HepG2 (cell line): Measurements from ENCODE around the gene STH. TPM values are rescaled to one million over a fixed set of nuclear protein-coding genes. Genes with fewer than 3 reads are reported as not detected.
A peak's percentile ranks its signal among the peaks of the same experiment; 100 is the strongest.

ENCODE experiments used
- BATF2 ChIP-seq: sonication (generic); formaldehyde crosslinking; IDR thresholded peaks from 2 replicates; pipeline ENCODE4 v1.8.0; 2022; ENCODE audit warnings: mild to moderate bottlenecking, missing genetic modification reagents, moderate library complexity
- FOXA3 ChIP-seq: IDR thresholded peaks from 2 replicates; pipeline ENCODE4 v1.6.1; 2016; ENCODE audit warnings: missing genetic modification reagents, missing compliant biosample characterization
- FOXK2 ChIP-seq: fragments of 450-650 bp; IDR thresholded peaks from 2 replicates; pipeline ENCODE4 v1.6.1; 2016
- HOXA9 ChIP-seq: sonication (generic); formaldehyde crosslinking; IDR thresholded peaks from 2 replicates; pipeline ENCODE4 v1.8.1; 2022; ENCODE audit warnings: missing genetic modification reagents, mild to moderate bottlenecking, moderate library complexity, borderline replicate concordance
- JUNB ChIP-seq: sonication (generic); formaldehyde crosslinking; IDR thresholded peaks from 2 replicates; pipeline ENCODE4 v1.8.0; 2022; ENCODE audit warnings: missing genetic modification reagents, mild to moderate bottlenecking, borderline replicate concordance
- MBNL3 ChIP-seq: fragments of 250-450 bp; sonication (Bioruptor Pico); conservative IDR thresholded peaks from 2 replicates; pipeline ENCODE4 v1.8.0; 2022; ENCODE audit warnings: mild to moderate bottlenecking, inconsistent platforms
- PRDM15 ChIP-seq: sonication (generic); formaldehyde crosslinking; IDR thresholded peaks from 2 replicates; pipeline ENCODE4 v1.4.0; 2020; ENCODE audit warnings: missing genetic modification reagents
- SKIL ChIP-seq: sonication (generic); formaldehyde crosslinking; IDR thresholded peaks from 2 replicates; pipeline ENCODE4 v1.8.0; 2022; ENCODE audit warnings: missing genetic modification reagents, mild to moderate bottlenecking, moderate library complexity, borderline replicate concordance
- YEATS4 ChIP-seq: sonication (generic); formaldehyde crosslinking; IDR thresholded peaks from 2 replicates; pipeline ENCODE4 v1.4.0; 2020; ENCODE audit warnings: missing genetic modification reagents, borderline replicate concordance
- ZMAT5 ChIP-seq: sonication (generic); formaldehyde crosslinking; IDR thresholded peaks from 2 replicates; pipeline ENCODE4 v1.5.0; 2020; ENCODE audit warnings: mild to moderate bottlenecking, low read depth, missing genetic modification reagents, borderline replicate concordance
- ZNF263 ChIP-seq: sonication (generic); formaldehyde crosslinking; IDR thresholded peaks from 2 replicates; pipeline ENCODE4 v1.4.0; 2020; ENCODE audit warnings: missing genetic modification reagents
- ZNF431 ChIP-seq: sonication (generic); formaldehyde crosslinking; IDR thresholded peaks from 2 replicates; pipeline ENCODE4 v1.9.0; 2022; ENCODE audit warnings: missing genetic modification reagents, low read depth, mild to moderate bottlenecking, borderline replicate concordance
- ZNF451 ChIP-seq: sonication (generic); formaldehyde crosslinking; IDR thresholded peaks from 2 replicates; pipeline ENCODE4 v1.5.0; 2020; ENCODE audit warnings: mild to moderate bottlenecking, missing genetic modification reagents
- ZNF512B ChIP-seq: sonication (generic); formaldehyde crosslinking; IDR thresholded peaks from 2 replicates; pipeline ENCODE4 v1.5.1; 2020; ENCODE audit warnings: missing genetic modification reagents, mild to moderate bottlenecking, borderline replicate concordance
- ZSCAN21 ChIP-seq: sonication (generic); formaldehyde crosslinking; IDR thresholded peaks from 2 replicates; pipeline ENCODE4 v1.8.0; 2022; ENCODE audit warnings: mild to moderate bottlenecking, missing genetic modification reagents, moderate library complexity, borderline replicate concordance
- polyA plus RNA-seq, 8 experiments: library from polyadenylated mRNA; depleted of rRNA in 3 of 8; stranded (reverse) in 7 of 8; unstranded in 1 of 8; fragments of >200 nt; fragmentation: Illumina TruSeq in 4 of 8; extraction: Trizol in 4 of 8; gene quantifications; 2 replicates each; pipeline versions ENCODE4 v1.2.1 to v1.2.3, GENCODE V29; 2011 to 2016; ENCODE audit warnings: low read depth in 4 of 8, missing spikeins in 1 of 8, mixed read lengths in 1 of 8; ENCODE audit not compliant: insufficient read depth in 1 of 8
- total RNA-seq, 5 experiments: library from RNA; depleted of rRNA; stranded (reverse); fragments of >200 nt; fragmentation: Illumina TruSeq; extraction: Trizol; gene quantifications; 2 replicates each; pipeline ENCODE4 v1.2.3, GENCODE V29; 2016; ENCODE audit warnings: low read depth in 1 of 5

The STH gene
- total and polyA plus RNA-seq, 2 of the 13 experiments (the other 11 are each of a cell fraction or from before 2014, with no cell fraction given): not detected

GRCh38 chr17:46013502-46014165 is 14.6 kb downstream of the STH start (continued):
- TF ChIP-seq BATF2 (CRISPR knock-in tag) (no peak), FOXA3 (0 out of 2 replicates have a peak, but pooled peaks have one; percentile 29), FOXK2 (no peak), ZNF263 (CRISPR knock-in tag) (peak; percentile 53), ZNF451 (CRISPR knock-in tag) (no peak), ZMAT5 (no peak), ZSCAN21 (CRISPR knock-in tag) (no peak), MBNL3 (no peak), YEATS4 (CRISPR knock-in tag) (0 out of 2 replicates have a peak, but pooled peaks have one; percentile 62), JUNB (CRISPR knock-in tag) (no peak), SKIL (no peak), ZNF512B (peak; percentile 33; the same call in 1 of the 2 replicates), ZNF431 (no peak), HOXA9 (no peak), PRDM15 (CRISPR knock-in tag) (no peak)
